ENCODE measurements around the gene OSBPL3. TPM values are rescaled to one million over a fixed set of nuclear protein-coding genes. Genes with fewer than 3 reads are reported as not detected.

Gene OSBPL3
- total and polyA plus RNA-seq, 2 donors from 2014 or later, result 8.6 to 40.5 TPM

DNA sequence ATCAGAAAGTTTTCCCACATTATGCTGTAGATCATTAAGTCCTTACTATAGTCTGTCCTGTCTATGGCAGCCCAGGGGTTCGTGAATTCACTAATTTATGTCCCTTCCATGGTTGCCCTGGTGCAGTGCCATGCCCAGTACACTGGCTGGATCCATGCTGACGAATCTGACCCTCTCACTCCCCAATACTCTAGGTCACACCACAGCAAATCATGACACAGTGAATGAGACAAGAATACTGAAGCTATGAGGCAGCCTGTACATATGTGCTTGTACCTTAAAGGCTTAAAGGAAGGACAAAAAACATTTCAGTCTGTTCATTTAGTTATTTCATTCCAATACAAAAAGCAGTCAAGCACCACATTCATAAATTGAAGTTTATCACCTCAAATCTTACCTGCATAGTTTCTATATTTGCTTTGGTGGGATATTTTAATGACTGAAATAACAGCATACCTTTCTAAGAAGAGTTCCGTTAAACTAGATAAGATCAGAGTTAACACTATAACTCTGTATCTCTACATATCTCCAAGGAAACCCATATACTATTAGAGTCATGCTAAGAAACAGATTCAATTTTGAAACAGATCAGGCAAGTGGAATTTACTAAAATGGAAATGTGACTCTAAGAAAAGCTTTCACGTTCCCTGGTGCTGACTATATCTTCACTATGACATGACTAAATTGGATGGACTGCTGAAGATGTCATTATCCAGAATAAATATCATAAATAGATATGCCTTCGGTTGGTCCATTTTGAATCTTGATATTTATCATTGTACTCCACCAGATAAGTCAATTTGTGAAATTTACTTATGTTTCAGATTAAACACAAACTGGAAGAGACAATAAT, 36.7 kb downstream of the OSBPL3 start:
- Histone ChIP-seq H3K27ac (ENCODE audit: low read depth in 2 of 2, low read length in 2 of 2) (no peak overlapping the region), H3K36me3 (ENCODE audit: control insufficient read depth in 2 of 3, insufficient read depth in 3 of 3, low read length in 3 of 3) (no peaks in the 10 kb centered on the region), H3K27me3 (ENCODE audit: control insufficient read depth, insufficient read depth, low read length) (no peaks in the 10 kb centered on the region), H3K9ac (ENCODE audit: low read length in 3 of 3) (no peak overlapping the region), H3K4me1 (ENCODE audit: control insufficient read depth in 2 of 3, insufficient read depth in 2 of 3, low read depth in 1 of 3, low read length in 3 of 3) (no peaks in the 10 kb centered on the region), H3K4me3 (ENCODE audit: low read length in 3 of 3) (no peak overlapping the region), H3K9me3 (ENCODE audit: control insufficient read depth in 2 of 3, insufficient read depth in 1 of 3, low read length in 3 of 3) (no peaks in the 10 kb centered on the region)
- TF ChIP-seq, protein P1, sequence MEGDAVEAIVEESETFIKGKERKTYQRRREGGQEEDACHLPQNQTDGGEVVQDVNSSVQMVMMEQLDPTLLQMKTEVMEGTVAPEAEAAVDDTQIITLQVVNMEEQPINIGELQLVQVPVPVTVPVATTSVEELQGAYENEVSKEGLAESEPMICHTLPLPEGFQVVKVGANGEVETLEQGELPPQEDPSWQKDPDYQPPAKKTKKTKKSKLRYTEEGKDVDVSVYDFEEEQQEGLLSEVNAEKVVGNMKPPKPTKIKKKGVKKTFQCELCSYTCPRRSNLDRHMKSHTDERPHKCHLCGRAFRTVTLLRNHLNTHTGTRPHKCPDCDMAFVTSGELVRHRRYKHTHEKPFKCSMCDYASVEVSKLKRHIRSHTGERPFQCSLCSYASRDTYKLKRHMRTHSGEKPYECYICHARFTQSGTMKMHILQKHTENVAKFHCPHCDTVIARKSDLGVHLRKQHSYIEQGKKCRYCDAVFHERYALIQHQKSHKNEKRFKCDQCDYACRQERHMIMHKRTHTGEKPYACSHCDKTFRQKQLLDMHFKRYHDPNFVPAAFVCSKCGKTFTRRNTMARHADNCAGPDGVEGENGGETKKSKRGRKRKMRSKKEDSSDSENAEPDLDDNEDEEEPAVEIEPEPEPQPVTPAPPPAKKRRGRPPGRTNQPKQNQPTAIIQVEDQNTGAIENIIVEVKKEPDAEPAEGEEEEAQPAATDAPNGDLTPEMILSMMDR (IDR thresholded peaks at IDR 0.05; ENCODE audit: borderline replicate concordance, extremely low read depth, insufficient read depth), result no peak
- FAIRE-seq (no peak), DNase-seq (no peak)
- intact Hi-C loops (cut with DNase I), result no loop called here

- Histone ChIP-seq H3K9me3 (ENCODE audit: control insufficient read depth in 2 of 3, insufficient read depth in 1 of 3, low read length in 3 of 3) (no peaks in the 10 kb centered on the region), H3K9ac (ENCODE audit: low read length in 3 of 3) (no peak overlapping the region), H3K36me3 (ENCODE audit: control insufficient read depth in 2 of 3, insufficient read depth in 3 of 3, low read length in 3 of 3) (no peaks in the 10 kb centered on the region), H3K4me1 (ENCODE audit: control insufficient read depth in 2 of 3, insufficient read depth in 2 of 3, low read depth in 1 of 3, low read length in 3 of 3) (no peaks in the 10 kb centered on the region), H3K27ac (ENCODE audit: low read depth in 2 of 2, low read length in 2 of 2) (no peak overlapping the region), H3K27me3 (ENCODE audit: control insufficient read depth, insufficient read depth, low read length) (no peaks in the 10 kb centered on the region), H3K4me3 (ENCODE audit: low read length in 3 of 3) (no peak overlapping the region)
- intact Hi-C loops (cut with DNase I), result no loop called here
- no peak for DNase-seq
- TF ChIP-seq, protein P1 (IDR thresholded peaks at IDR 0.05; ENCODE audit: borderline replicate concordance, extremely low read depth, insufficient read depth), result no peak
- no peak for FAIRE-seq
Measured at GRCh38 chr7:24942226-24942625, 37.8 kb downstream of the OSBPL3 start.

- no peaks in the 10 kb centered on the region for H3K9me3 ChIP-seq (ENCODE audit: control insufficient read depth in 2 of 3, insufficient read depth in 1 of 3, low read length in 3 of 3)
- peaks cover 0 to 2% (median 0%) of the 10 kb centered on the region in 3 donors for H3K4me1 ChIP-seq (ENCODE audit: control insufficient read depth in 2 of 3, insufficient read depth in 2 of 3, low read depth in 1 of 3, low read length in 3 of 3)
- DNase-seq, result no peak
- TF ChIP-seq, protein P1 (IDR thresholded peaks at IDR 0.05; ENCODE audit: borderline replicate concordance, extremely low read depth, insufficient read depth), result no peak
- no peak overlapping the region for H3K4me3 ChIP-seq (ENCODE audit: low read length in 3 of 3)
- H3K36me3 ChIP-seq (ENCODE audit: control insufficient read depth in 2 of 3, insufficient read depth in 3 of 3, low read length in 3 of 3), result no peaks in the 10 kb centered on the region
- no peak for FAIRE-seq
- no peaks in the 10 kb centered on the region for H3K27me3 ChIP-seq (ENCODE audit: control insufficient read depth, insufficient read depth, low read length)
- no peak overlapping the region for H3K9ac ChIP-seq (ENCODE audit: low read length in 3 of 3)
- intact Hi-C loops (cut with DNase I), result no loop called here
- no peak overlapping the region for H3K27ac ChIP-seq (ENCODE audit: low read depth in 2 of 2, low read length in 2 of 2)
Measured at GRCh38 chr7:24939416-24939815, 40.6 kb downstream of the OSBPL3 start.

Measured in kidney (tissue), 14 donors.